Fibroblast of skin of right quadriceps (primary cell): ENCODE data around the gene TBC1D7.
"Not testable (repeated sequence)": the region's sequence is repeated elsewhere in the genome, so short reads cannot be mapped to it uniquely, and the experiment has no call there.

Experiments used
- DNase-seq: peaks from one replicate; pipeline ENCODE4 v3.0.0-alpha.2; 2013

TBC1D7 gene

DNA sequence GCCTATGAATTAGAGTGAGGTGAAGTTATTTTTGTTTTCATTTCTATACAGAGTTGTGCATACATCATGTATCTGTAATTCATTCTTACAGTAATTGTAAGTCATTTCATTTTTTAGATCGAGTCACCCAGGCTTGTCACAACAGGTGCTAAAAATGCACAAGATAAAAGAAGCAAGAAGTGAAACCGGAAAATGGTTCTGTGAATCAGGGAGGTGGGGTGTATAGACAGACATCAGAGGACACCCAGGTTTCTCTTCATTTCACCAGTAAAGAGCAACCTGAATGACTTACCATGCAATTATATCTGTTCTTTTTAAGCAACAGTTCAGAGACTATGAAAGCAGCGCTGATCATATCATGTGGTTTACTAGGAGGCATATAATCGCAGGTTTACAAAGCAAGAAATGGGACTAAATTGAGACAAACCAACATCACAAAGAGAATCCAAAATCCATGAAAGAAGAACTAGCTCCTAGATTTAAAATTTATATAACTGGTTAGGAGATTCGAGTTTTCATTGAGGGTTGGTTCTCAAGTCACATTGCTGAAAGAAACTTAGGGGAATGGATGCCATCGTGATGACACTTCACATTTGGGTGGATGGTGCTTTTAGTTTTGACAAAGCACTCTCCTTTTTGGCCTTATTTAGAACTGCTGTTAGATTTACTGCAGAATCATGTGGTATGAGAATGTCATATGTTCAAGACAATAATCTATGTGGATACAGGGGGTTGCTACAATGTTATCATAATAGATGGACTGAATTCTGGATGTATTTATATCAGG is 27.9 kb upstream of the TBC1D7 start:
- DNase-seq: no peak

DNA sequence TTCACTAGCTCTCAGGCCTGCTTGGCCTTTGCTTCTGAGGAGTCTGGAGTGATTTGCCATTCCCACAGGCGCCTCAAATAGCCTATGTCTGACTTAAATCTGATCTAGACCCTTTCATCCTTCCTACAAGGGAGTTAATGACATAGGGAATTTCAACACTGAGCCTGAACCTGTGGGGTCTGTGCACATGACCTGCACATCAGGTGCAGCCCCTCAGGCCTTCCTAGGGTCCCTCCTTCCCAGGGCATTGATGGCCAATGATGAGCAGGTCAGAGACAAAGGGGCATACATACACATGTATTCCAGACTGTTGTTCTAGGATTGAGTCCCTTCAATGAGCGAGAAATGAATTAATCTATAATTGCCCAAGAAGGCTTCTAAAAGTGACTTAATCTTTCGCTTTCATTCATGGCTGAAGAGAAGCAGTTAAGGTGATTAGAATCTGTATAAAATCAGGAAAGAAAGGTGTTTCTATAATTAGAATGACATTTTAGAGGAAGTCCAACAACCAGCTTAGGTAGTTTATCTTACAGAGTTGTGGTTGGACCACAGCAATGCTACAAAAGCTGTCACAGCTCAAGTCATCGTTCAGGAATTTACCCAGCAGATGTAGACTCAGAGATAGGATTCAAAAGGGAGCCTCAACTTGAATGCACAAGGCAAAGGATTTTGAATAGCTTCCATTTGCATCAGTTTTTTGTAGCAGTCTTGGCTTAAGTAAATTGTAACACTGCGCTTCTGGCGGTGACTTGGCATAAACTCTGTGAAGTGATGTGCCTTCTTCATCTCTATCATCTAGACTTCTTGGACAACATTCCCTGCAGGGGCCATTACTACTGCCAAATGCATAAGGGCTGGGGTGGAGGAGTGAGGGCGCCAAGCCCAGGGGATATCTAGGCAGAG is 27.0 kb upstream of the TBC1D7 start:
- peak; percentile 98 for DNase-seq

DNA sequence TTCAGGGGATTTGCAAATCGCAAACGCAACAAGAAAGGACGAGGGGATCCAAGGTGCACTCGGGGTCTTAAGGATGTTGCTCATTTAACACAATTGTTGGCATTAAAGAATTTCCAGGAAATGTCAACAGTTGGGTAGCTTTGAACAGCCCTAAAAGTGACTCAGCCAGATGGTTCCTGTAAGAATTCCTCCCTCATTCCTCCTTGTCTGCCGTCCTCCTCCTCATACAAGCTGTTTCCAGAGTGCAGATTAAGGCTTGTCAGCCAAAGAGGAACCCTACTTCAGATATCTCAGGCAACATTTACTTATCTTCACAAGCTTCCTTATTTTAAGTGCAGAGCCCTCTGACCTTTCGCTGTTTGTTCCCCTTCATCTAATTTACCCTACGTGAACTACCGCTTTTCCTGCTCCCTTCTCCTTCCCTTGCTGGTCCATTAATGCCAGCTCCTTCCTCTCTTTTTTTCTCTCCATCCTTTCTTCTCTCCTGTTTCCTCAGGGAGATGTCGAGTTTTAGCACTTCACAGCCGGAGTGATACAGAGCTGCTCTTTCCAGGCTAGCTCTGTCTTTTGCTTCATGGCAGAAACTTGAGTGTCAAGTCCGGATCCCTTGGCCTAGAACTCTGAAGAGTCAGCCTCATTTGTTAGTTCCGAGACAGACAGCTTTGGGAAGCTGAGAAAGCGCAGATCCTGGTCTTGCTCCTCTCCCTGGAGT is 26.1 kb upstream of the TBC1D7 start:
- peak; percentile 84 for DNase-seq

DNA sequence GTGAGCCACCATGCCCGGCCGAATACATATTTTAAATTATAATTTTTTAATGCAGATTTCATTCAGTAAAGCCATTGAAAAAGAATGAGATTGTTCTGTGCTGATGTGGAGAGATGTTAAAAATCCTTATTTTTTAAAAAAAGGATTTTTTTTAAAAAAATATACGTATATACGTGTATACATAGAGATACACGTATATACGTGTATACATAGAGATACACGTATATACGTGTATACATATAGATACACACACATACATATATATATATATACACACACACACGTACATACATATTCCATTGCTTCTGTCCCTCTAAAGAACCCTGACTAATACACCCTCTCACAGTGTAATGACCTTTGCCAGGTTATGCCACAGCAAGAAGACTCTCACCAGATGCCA is 23.8 kb upstream of the TBC1D7 start:
- DNase-seq: no peak

DNA sequence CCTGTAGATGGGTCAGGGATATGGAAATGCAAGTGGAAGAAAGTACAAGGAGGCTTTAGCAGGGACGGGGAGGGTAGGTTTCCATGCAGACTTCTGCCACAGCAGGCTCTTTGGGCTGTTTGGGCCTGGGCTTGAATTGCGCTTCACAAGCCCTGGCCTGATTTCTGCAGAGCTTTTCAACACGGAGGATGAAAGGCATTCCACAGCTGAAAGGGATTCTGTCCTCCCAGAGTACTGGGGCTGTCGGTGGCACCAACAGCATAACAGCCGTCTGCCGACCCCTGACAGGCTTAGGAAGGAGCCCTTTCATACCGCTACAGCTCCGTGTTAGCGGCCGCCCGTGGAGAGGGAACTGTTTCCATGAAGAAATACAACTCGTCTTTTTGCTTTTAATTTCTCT is 22.9 kb upstream of the TBC1D7 start:
- DNase-seq: no peak

DNA sequence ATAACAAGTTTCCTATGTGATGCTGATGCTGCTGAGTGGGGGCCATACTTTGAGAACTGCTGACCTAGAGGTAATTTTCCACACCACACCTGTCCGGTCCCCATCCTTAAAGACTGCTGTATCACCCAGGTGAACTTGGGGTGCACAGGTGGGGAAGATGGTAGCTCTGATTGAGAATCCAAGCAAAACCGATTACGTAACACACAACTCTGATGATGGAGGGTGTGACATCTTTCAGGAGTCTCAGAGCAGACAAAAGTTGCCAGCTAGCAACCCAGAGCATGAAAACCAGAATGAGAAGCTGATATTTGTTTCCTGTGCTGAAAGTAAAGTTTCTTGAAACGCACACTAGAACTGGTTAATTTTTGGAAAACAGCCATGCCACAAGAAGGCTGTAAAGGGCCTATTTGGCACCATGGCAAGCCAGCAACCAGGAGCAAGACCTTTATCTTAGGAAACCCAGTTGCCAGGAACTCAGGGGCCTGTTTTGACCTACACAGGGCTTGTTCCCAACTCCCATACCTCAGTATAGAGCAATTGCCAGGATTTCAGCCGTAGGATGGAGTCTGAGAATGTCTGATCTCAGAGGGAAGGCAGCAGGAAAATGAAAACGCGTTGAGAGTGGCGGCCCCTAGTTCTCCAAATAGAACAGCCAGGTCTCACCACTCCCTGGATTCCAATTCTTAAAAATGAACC is 21.6 kb upstream of the TBC1D7 start:
- DNase-seq: no peak

DNA sequence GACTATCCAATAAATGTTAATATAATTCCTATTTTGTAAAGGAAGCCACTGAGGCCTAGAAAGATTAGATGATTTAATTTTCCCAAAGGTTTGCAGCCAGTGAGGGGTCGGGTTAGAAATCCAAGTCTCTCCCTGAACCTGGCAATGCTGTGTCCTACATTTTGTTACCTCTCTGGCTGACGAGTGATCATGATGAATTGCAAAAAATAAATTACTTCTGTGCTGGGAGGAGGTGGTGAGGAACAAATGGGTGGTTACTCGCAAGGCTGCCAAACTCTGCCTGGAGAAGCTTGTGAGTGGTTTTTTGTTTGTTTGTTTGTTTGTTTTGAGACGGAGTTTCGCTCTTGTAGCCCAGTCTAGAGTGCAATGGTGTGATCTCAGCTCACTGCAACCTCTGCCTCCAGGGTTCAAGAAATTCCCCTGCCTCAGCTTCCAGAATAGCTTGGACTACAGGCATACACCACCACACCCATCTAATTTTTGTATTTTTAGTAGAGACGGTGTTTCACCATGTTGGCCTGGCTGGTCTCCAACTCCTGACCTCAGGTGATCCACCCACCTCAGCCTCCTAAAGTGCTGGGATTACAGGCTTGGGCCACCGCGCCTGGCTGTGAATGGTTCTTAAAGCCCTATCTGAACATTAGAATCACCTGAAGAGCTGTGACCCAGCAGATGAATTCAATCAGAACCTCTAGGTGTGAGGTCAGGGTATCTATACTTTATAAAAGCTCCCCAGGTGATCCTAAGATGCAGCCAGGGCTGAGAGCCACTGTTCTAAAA is 20.2 kb upstream of the TBC1D7 start:
- DNase-seq: no peak

DNA sequence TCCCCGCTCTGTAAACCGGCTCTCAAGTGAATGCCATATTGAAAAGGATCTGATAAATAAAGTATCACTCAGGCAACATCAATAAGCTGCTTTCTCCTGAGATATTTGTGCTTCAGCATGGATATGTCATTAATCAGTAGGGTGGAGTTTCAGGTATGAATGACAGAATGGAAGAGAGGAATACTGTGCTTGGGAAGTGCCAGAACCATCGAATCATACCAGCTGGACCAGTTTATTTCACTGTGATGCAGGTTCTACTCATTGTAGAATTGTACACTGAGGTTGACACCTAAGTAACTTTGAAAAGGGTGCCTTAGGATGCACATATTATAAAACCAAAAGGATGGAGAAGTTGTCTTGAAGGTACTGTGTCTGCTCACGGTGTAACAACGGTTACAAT is 17.9 kb upstream of the TBC1D7 start:
- DNase-seq: no peak

DNA sequence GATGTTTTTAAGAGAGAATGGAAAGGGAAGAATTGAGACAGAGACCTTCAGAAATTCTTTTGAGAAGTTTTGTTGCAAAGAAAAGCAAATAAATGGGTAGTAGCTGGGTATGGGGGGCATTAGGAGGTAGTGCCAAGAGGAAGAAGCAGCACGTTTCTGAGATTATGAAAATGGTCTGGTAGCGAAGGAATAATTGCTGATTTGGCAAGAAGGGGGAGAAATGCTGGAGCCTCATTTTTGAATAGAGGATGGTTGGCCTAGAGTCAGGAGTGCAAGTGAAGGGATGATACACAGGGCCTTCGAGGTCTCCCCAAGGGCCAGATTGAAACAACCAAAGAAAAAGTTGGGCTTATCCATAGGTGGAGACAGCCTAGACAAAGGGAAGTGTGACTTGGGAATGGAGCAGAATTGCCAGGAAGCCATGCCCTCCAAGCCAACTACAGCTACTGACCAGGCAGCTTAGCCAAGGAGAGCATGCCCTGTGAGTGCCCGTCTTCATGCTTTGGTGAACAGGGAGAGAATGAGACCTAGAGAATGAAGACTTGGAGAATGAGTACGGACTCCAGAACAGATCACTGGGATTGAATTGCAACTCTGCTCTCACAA is 14.2 kb upstream of the TBC1D7 start:
- DNase-seq: no peak

DNA sequence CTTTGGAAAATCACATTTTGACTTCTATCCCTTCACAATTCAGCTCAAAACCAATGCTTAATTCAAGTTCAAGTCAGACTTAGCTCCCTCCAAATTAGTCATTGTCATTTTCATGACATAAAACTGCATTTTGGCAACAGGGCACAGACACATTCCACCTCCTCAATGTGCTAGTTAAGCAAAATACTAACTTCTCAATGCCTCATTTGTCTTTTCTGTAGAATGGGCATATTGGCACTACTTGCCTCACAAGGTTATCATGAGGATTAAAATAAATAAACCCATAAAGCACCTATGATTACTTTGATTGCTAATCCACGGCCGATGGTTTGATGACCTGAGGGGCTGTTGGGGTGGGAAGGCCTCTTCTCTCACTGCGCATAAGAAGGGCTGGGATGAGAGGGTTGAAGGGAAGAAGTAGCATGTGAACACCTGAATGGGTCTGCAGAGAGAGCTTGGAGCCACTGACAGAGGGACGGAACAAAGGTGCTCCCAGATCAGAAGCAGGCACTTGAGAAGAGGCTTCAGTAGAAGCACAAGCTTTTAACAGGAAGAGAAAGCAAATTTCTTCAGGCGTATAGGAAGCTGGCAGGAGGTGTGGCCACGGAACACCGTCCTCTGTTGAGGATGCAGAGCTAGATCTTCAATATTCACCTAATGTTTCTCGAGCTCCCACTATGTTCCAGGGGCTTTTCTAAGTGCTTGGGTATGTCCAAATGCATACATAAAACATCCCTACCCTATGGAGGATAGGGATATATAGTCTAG is 11.7 kb upstream of the TBC1D7 start:
- DNase-seq: no peak

DNA sequence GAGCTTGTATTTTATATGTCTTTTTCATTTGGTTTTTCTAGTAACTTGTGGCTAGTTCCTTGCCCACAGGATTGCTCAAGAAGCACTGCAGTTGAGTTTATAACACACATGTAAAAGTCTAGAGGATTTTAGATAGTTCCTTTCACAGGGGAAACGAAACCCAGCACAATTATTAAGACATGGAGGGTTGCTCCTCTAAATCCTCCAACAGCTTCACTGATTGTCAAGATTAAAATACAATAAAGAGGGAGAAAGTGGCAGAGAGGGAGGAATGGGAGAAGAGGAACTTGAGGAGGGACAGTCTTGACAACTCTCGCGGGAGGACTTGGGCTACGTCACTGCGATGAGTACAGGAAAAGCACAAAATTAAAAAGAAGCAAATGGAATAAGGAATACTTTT is 9.7 kb upstream of the TBC1D7 start:
- no peak for DNase-seq

DNA sequence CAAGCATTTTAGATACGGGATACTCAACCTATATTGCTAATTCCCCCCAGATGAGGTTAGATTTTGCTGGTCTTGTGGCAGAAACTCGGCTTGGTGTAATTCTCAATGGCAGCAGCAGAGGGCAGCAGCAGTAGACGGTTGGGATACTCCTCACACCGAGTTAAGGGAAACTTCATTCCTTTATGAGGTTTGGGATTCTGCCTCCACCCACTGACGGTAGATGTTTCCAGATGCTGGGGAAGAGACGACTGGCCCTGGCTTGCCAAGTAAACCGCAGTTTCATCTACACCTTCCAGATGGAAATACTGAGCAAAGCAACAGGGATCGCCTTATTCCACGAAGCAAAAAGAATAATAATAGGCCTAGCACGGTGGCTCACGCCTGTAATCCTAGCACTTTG is 8.2 kb upstream of the TBC1D7 start:
- peak; percentile 92 for DNase-seq

DNA sequence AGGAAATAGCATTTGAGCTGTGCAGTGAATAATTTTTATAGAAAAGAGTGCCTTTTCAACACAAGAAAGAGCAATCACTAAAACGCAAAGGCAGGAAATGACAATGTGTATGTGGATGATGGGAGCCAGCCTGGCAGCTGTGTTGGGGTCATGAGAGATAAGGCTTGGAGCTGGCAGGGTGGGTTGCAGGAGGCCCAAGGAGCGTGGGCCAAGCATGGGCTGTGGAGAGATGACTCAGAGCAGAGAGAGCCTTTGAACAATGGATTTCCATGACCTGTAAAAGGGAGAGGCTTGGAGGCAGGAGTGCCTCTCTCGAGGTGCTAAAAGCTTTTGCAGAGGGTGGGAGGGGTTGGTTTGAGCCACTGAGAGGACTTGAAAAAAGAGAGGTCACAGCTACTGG is 6.6 kb upstream of the TBC1D7 start:
- DNase-seq: no peak

DNA sequence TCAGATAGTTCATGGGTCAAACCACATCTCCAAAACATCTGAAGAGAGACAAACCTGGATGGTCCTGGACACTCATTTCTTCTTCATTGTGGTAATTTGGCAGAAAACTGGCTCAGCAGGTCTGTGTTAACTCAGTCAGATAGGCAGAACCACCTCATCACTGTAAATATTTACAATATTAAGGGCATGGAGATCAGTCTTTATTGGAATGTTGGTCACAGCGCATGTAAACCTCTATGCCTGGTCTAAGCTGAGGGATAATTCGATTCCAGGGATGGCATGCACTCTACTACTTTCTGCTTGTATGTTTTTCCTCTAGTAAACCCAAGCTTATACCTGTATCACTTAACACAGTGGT is 4.0 kb upstream of the TBC1D7 start:
- no peak for DNase-seq

DNA sequence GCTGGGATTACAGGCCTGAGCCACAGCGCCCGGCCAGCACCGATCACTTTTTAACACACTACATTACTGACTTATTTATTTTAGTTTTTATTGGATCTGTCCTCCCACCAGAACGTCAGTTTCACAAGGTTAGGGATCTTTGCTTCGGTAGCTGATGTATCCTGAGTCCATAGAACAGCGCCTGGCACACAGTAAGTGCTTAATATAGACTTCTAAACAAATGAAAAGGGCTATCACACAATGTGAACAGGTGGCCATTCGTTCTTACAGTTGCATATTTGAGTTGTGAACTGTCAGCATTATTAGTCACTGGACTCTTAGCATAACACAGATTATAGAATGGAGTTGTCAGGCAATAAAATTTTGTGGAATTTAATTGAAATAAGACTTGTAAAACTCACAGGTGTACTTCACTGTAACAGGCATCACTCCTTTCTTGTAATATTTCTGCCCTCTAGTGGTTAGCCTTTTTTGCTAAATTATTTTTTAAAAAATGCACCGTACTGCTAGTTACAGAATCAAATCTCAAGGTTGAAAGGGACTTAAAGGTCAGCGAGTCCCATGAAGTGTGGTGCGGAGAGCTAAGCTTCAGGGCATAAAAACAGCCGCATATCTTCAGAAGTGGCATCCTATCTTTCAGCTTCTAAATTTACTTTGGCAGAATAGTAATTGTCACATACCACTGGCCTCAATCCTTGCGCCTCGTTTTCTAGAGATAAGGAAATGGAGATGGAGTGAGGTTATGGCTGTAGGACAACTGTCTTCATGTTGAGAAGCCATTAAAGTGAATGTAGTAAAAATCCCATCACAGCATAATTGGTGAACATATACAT is 3.4 kb upstream of the TBC1D7 start:
- peak; percentile 24 for DNase-seq

DNA sequence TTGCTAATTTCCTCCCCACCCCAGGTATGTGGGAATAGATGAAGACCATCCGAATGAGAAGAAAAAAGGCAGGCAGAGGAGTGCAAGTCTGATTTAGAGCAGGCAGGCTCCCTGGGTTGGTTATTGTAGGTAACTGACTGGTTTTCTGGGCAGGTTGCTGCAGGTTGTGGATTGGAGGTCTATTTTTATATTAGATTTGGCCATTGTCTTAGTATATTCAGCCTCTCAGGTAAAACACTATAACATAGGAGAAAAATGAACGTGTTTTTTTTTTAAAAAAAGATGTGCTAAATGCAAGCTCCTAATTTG is 492 bp upstream of the TBC1D7 start:
- DNase-seq: no peak

DNA sequence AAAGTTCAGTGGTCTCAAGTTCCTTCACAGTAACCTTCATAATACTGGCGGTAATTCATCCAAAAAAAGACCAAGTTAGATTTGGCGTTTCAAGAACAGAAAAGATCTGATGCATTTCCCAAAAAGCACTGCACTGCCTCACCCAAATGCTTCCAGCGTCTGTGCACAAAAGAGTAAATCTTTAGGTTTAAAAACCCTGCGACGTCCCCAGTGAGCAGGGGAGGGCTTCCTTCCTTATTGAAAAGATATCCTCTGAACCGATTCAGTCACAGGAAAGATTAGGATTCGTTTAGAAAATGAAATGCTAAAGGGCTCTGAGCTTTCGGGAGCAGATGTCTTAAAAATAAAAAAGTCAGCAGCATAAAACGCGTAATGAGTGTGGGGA is 654 bp downstream of the TBC1D7 start:
- DNase-seq: no peak

DNA sequence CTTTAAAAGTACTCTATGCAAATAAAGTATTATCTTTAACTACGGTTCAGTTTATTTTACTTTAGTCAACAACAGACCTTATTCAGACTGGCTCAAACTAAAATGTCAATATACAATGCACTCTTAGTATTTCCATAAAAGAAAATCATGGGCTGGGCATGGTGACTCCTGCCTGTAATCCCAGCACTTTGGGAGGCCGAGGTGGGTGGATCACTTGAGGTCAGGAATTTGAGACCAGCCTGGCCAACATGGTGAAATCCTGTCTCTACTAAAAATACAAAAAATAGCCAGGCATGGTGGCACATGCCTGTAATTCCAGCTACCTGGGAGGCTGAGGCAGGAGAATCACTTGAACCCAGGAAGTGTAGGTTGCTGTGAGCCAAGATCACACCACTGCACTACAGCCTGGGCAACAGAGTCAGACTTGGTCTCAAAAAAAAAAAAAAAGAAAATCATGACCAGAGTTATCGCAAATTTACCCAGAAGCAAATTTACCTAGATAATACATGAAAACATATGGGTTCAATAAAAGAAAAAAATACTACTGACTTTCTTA is 2.2 kb downstream of the TBC1D7 start:
- DNase-seq: not testable (repeated sequence)

DNA sequence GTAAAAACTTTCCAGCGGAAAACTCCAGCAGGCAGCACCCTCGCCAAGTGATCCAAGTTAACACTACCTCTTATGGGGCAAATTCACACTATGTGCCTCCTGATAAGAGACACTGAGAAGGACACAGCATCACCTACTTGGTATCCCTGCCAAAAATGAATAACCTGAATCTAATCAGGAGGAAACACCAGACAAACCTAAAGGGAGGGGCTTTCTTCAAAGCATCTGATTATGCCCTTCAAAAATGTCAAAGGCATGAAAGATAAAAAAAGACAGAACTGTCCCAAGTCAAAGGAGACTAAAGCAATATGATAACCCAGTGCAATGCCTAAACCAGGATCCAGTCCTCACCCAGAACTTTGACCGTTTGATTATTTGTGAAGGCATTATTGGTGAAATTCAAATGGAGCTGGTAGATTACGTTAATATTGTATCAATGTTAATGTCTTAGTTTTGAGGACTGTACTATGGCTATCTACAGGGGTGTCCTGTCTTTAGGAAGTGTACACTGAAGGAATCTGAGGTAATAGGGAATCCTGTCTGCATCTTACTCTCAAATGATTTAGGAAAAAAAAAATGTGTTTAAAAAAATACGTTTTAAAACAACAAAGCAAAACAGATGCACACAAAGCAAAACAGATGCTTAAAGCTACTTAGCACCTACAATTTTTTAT is 8.3 kb downstream of the TBC1D7 start:
- no peak for DNase-seq
